ENCODE results near the gene PRG2.

Gene PRG2

DNA sequence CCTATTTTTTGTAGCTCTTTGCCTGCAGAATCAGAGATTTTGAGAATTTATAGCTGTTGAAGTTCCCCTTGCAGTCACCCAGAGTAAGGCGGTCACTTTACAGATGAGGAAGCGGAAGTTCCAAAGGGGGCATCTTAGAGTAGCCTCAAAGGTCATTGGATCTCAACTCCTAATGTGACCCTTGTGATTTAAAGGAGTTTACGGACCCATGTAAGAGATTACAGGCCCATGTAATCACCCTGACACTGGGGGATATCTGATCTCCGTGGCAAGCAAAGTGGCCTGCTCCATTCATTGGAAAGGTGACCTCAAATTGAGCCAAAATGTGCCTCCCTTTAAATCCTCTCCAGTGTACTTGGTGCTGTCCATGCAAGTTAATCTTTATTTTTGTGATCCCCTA is 36.6 kb downstream of the PRG2 start:
- TF ChIP-seq, protein P1, sequence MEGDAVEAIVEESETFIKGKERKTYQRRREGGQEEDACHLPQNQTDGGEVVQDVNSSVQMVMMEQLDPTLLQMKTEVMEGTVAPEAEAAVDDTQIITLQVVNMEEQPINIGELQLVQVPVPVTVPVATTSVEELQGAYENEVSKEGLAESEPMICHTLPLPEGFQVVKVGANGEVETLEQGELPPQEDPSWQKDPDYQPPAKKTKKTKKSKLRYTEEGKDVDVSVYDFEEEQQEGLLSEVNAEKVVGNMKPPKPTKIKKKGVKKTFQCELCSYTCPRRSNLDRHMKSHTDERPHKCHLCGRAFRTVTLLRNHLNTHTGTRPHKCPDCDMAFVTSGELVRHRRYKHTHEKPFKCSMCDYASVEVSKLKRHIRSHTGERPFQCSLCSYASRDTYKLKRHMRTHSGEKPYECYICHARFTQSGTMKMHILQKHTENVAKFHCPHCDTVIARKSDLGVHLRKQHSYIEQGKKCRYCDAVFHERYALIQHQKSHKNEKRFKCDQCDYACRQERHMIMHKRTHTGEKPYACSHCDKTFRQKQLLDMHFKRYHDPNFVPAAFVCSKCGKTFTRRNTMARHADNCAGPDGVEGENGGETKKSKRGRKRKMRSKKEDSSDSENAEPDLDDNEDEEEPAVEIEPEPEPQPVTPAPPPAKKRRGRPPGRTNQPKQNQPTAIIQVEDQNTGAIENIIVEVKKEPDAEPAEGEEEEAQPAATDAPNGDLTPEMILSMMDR (IDR thresholded peaks at IDR 0.05; ENCODE audit: extremely low read depth, insufficient read depth, missing control alignments) = no peak
- in situ Hi-C loops (cut with MboI; ENCODE audit: low pct_unique_long_range_greater_than_20kb, low sequenced_read_pairs, unreplicated experiment) = loop anchor here (25.0 kb wide), 2 partner anchors 158 to 283 kb away; partner anchors contain the start of genes SLC43A1 and YPEL4

GRCh38 chr11:57353446-57353845 is 37.0 kb downstream of the PRG2 start:
- in situ Hi-C loops (cut with MboI; ENCODE audit: low pct_unique_long_range_greater_than_20kb, low sequenced_read_pairs, unreplicated experiment) = loop anchor here (25.0 kb wide), 2 partner anchors 159 to 284 kb away; partner anchors contain the start of genes SLC43A1 and YPEL4
- TF ChIP-seq, protein P1 (IDR thresholded peaks at IDR 0.05; ENCODE audit: extremely low read depth, insufficient read depth, missing control alignments) = no peak

More for the DNA sequence above, 36.6 kb downstream of the PRG2 start:
- no peak for DNase-seq (ENCODE audit: low spot score)

DNA sequence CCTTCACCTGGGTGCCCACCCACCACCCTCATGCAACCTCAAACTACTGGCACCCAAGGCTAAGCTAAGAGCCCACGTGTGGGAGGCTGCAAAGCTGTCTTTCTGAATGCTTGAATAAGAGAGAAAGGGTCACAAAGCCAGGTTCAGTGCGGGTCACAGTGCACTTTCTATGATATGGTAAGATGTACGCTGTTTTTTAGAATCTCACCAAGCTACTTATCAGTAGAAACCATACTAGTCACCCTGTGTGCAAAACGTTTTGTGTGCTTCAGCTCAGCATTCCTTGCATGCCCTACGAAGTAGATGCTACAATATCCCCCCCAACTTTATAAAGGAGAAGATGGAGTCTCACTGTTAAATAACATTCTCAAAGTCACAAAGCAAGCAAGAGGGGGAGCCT is 37.4 kb downstream of the PRG2 start:
- DNase-seq (ENCODE audit: low spot score) = no peak
- in situ Hi-C loops (cut with MboI; ENCODE audit: low pct_unique_long_range_greater_than_20kb, low sequenced_read_pairs, unreplicated experiment) = loop anchor here (25.0 kb wide), 2 partner anchors 159 to 284 kb away; partner anchors contain the start of genes SLC43A1 and YPEL4
- TF ChIP-seq, protein P1 (IDR thresholded peaks at IDR 0.05; ENCODE audit: extremely low read depth, insufficient read depth, missing control alignments) = no peak

More at GRCh38 chr11:57353446-57353845, 37.0 kb downstream of the PRG2 start:
- no peak for DNase-seq (ENCODE audit: low spot score)

- peak; percentile 73 for DNase-seq (ENCODE audit: low spot score)
- in situ Hi-C loops (cut with MboI; ENCODE audit: low pct_unique_long_range_greater_than_20kb, low sequenced_read_pairs, unreplicated experiment) = loop anchor here (25.0 kb wide), 2 partner anchors 163 to 288 kb away; partner anchors contain the start of genes SLC43A1 and YPEL4
- TF ChIP-seq, protein P1 (IDR thresholded peaks at IDR 0.05; ENCODE audit: extremely low read depth, insufficient read depth, missing control alignments) = peak; percentile 90
Measured at GRCh38 chr11:57349491-57350274, 40.8 kb downstream of the PRG2 start.

DNA sequence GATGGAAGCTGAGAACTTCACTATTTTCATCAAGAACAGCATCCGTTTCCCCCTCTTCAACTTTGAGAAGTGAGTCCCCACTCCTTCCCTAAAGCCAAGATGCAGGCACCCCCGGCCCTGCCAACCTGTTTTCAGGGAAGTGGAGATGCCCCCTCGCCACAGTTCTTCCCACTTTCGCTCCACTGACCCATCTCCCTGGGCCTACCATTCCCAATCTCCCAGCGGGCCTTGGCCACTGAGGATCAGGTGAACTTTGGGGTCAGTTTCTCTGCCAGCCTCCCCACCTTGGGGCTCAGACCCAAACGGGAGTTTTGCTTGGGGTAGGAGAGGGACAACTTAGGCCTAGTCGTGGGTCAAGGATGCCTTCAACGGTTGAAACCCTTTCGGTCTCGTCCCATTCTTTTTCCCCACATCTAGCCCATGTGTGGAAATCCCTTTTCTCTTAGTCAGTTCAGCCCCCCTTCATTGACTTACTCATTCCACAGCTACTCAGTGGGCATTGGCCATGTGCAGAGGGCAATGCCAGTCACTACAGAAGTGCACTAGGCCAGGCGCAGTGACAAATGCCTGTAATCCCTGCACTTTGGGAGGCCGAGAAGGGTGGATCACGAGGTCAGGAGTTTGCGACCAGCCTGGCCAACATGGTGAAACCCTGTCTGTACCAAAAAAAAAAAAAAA is 41.7 kb downstream of the PRG2 start:
- TF ChIP-seq, protein P1 (IDR thresholded peaks at IDR 0.05; ENCODE audit: extremely low read depth, insufficient read depth, missing control alignments) = no peak
- in situ Hi-C loops (cut with MboI; ENCODE audit: low pct_unique_long_range_greater_than_20kb, low sequenced_read_pairs, unreplicated experiment) = no loop called here
- no peak for DNase-seq (ENCODE audit: low spot score)

- TF ChIP-seq, protein P1 (IDR thresholded peaks at IDR 0.05; ENCODE audit: extremely low read depth, insufficient read depth, missing control alignments) = no peak
- DNase-seq (ENCODE audit: low spot score) = no peak
- in situ Hi-C loops (cut with MboI; ENCODE audit: low pct_unique_long_range_greater_than_20kb, low sequenced_read_pairs, unreplicated experiment) = no loop called here
Measured at GRCh38 chr11:57348052-57348451, 42.4 kb downstream of the PRG2 start.

Data from GM13977 (cell line).